CD4-positive, alpha-beta T cell treated with Interleukin-15 for 4 hours (primary cell): ENCODE results near the gene CDK18.
"Not testable (repeated sequence)": the region's sequence is repeated elsewhere in the genome, so short reads cannot be mapped to it uniquely, and the experiment has no call there.

ENCODE experiments used
- DNase-seq: peaks from one replicate; pipeline ENCODE4 v3.0.0-alpha.2; 2020; ENCODE audit warnings: low spot score

Gene CDK18

DNA sequence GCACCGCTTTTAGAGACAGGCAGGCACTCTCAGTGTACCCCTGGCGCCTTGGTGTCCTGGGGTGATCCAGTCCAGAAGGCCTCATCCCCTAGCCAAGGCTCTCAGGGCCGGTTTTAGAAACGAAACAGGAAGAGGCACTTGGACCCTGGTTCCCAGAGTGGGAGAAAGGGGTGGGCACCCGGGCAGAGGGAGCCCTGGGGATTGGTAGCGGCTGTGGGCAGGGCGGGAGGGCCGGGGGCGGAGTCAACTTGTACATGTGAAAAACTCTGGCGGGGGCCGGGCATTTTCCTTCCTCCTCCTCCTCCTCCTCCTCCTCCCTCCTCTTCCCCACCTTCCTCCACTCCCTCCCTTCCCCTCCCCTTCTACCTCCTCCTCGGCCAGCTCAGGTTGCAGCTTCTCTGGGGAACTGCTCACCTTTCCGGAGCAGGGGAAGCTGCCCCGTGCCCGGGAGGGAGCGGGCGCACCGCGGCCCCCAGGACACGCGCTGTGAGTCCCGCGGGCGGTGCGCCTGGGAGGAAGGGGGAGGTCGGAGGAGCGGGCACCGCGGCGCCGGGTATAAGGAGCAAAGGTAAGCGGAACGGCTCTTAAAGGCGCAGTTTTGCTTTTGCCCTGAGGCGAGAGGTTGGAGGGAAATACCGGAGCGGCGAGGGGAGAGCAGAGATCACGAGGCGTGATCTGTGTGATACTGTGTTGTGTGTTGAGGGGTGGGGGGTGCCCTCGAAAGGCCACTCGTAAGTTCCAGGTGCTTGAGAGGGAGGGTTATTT, at the start of gene CDK18:
Gene CDK18, plus strand, starts transcription at position 359 of the 765 bp plus-strand sequence. CDS start 18,499 bp downstream, outside the sequence.
- DNase-seq = peak; percentile 19

DNA sequence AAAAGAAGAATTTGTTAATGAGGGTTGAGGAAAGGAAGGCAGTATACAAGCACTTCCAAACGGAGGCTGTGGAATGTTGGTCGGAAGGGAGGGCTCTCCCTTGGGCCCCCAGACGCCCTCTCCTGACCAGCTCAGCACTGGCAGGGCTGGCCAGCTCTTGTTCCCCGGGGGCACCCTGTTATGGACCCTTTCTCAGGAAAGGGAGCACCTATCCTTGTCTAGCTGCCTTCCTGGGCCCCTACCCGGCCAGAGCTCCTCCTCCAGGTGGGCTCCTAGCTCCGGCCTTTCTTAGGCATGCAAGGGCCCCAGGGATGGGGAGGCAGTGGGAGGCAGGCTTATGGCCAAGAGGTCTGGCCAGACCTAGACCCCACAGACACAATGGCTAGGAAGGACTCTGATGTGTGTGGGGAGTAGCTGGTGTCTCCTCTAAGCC, 49.5 kb upstream of the CDK18 start:
- no peak for DNase-seq

DNA sequence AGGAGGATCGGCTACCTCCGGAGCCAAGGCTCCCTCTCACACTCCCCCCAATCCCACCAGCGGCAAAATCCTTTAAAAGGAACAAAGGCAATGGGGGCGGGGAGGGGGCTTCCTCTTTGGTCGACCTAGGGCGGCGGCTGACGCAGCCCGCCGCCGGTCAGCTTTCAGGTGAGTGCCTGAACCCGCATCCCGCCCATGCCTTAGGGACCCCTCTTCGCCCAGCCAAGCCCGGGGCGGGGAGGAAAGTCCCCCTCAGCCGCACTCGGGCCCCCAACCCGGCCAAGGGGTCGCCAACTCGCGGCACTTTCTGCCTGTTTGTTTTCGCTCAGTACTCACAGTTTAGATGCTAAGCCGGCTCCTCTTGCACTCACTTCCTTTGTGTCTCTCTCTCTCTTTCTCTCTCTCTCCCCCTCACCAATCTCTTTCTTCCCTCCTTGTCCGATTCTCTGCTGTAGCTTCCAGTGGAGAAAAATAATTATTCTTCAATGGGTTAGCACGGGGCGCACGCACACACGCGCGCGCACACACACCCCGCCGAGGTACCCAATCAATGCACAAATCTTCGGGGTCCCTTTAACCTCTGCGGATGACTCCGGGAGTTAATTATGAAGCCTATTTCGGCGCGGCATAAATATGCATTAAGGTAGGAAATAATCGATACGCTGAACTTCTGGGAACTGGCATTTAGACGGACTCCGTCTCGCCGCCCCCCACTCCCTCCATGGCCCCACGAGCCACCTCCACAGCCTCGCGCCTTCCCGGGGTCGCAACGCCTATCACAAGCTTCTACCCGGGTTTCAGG, 48.7 kb upstream of the CDK18 start, which contains the start of gene BLACAT1:
Gene BLACAT1, minus strand, starts transcription at position 465 of the 802 bp plus-strand sequence.
- DNase-seq = no peak

DNA sequence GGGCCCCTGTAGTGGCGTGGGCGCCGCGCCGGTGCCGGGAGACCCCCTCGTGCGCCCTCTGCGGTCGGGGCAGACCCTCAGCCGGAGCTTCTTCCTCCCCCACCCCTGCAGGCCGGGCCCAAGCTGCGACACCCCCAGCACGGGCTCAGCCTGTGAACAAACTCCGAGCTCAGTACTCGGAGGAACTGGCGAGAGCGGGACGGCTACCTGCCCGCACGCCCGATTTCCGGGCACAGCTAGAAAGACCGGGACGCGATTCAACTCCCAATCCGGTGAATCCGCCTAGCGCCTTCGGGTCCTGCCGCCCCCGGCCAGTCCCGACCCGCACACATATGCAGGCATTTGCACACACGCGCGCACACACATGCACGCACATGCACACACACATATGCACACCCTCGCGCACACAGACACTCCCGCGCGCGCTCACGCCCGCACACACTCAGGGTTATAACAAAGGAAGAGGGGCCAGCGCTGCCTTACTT, 48.0 kb upstream of the CDK18 start:
- DNase-seq = no peak

DNA sequence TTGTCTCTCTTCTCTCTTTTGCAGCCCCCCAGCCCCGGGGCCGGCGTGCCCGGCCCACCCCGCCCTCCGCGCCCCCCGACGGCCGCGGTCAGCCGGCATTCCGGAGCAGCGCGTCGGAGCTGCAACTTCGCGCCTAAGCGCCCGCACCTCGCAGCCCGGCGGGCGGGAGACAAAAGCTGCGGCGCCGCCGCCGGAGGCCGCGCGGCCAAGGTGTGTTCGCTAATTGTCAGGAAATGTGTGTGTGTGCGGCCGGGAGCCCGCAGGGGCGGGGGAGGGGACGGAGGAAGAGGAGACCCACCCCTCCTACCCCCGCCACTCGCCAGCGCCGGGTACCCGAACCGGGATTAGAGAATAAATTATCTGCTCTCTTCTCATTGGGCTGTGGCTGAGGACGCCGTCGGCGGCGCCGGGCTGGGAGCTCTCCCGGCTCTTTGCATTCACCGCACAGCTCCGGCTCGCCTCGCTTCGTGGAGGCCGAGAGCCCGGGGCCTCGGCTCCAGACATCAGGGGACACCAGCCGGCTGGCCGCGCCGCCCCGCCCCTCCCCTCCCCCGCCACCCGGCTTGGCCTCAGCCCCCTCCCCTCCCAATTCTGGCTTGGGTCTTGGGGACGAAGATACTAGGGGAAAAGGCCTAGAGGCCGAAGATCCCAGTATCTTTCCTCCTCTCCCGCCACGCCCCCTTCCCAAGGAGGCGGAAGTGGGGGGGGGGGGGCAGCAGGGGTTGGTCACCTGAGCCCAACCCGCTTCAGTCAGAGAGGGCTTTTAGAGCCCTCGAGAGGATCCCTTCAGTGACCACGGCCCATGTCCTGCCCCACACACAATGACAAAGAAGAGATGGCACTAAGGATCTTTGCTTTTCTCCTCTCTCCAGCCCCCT, 47.4 kb upstream of the CDK18 start:
- no peak for DNase-seq

DNA sequence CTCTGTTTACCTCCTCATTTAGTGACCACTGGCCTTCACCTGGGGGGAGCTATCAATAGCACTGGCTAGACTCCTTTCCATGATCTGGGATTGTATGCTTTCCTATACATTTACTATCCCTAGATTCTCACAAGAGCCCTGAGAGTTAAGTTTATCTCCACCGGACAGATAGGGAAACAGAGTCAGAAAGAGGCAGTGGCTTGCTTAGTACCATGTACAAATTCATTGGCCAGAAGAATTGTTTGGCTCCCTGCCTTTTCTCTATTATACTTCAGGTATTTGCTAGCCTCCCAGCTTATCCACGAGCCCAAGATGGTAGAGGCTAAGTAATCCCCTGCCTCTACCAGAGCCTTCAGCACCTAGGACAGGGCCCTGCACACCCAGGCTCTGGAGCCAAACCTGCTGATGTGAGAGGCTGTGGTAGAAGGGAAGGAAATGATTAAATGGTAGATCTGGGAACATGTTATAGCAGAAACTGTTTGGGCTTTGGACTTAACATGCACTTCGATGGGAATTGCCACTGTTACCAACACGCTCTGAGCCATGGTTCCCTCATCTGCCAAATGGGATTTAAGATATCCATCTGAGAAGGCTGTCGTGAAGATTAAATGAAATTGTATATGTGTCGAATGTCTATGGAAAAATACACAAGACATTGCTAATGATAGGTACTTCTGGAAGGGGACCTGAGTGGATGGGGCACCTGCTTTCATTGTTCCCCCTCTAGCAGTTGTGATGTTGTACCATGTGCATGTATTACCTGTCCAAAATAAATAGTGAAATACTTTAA, 45.5 kb upstream of the CDK18 start:
- DNase-seq = peak; percentile 20

DNA sequence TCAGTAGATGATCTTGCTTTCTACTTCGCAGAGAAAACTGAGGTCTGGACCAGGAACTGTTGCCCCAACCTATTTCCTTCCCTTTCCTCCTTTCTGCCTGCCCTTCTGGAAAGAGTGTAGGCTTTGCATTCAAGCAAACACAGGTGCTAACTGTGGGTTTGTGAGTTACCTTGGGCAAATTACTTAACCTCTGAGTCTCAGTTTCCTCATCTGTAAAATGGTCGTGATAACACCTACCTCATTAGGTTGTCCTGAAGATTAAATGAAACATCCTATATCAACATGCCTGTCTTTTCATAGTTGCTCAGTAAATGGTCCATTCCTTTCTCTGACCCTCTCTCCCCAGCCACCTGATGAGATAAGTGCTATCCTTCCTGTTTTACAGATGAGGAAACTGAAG, 39.1 kb upstream of the CDK18 start:
- DNase-seq = no peak

DNA sequence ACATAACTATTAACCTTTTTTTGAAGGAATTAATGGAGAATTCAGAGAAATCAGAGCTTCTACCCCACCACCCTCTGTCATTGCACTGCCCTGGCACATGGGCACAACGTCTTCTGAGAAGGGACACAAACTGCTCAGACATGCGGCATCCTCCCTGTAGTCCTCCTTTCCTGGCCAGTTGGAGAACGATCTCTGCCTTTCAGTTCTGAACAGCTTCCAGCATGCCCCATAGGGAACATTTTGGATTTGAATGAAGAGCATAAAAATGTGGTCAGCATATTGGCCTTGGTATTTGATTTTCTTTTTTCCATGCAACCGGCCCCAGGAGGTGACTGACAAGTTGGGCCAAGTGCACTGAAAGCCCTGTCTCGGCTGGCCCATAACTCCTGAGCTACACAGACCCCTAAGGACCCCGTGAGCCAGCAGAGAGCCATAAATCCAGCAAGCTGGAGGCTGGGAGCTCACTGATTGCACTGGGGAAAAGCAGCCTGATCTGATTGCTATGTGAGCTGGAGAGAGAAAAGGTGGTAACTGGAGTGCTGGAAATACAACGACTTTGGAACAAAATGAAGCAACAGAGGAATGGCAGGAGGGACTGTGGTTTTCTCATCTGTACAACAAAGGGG, 37.8 kb upstream of the CDK18 start:
- no peak for DNase-seq

DNA sequence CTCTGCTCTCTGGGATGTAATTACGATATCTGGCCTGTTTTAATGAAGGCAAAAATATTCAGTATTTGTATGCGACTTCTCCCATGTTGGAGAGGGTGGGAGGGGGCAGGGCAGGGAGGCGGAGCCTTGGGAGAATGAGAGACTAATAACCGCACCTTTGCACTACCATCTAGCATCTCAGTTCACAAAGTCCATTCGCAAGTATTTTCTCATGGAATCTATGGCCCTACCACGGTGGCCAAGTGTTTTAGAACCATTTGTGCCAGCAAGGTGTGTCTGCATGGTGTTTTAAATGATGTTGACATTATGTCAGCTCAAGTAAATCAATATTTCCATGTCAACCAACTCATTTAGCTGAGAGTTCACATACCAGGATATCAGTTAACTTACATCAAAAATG, 34.3 kb upstream of the CDK18 start:
- no peak for DNase-seq

DNA sequence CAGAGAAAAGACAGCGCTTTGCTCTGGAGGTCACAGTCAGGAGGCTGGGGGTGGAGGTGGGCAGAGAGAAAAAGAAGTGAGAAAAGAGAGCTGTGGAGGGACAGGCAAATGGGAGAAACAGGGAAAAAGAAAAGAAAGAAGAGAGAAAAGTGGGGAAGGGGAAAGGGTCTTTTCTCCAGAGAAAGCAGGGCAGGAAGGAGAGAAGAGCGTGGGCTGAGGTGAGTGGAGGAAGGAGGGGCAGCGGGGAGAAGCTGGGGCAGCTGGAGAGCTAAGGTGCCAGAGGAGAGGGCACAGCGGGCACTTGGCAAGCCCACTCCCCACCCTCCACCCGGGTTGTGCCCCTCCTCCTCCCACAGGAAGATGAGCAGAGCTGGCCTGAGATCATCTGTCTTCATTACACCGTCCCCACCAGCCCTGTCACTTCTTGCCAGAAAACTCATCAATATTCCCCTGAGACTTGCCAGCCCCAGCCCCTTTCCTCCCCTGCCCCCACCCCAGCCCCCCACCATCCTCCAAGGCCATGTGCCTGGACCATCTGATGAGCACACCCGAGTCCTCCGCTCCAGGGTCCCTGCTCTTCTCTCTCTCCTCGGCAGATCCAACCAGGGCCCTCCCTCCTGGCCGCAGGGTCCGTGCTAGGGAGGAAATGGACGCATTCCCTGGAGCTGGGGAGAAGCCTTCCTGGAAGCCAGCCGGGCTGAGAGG, 31.6 kb upstream of the CDK18 start:
- DNase-seq = no peak

DNA sequence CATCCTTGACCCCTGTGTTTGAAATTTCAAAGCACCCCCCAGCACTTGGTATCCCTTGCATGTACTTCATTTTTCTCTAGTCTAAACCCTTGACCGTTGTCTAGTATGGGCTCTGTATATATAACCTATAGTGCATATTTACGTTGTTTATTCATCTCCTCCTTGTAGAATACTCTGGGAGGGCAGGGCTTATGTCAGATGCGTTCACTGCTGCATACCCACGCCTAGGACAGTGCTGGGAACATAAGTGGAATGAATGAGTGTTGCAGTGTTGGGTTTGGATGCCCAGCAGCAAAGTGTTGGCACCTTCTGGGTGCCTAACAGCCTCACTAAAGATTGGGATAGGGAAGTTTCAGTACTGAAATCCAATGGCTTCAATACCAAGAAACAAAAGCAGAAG, 31.0 kb upstream of the CDK18 start:
- no peak for DNase-seq

DNA sequence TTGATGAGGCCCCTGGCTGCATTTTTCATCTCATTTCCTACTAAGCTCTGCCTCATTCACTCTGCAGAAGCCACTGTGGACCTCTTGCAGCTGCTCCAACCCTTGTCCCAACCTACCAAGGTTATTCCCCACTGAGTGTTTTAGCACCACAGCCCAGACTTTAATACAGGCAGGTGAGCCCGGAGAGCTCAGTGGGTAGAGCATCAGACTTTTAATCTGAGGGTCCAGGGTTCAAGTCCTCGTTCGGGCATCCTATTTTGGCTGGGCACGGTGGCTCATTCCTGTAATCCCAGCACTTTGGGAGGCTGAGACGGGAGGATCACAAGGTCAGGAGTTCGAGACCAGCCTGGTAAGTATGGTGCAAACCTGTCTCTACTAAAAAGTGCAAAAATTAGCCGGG, 30.5 kb upstream of the CDK18 start:
- DNase-seq = no peak

DNA sequence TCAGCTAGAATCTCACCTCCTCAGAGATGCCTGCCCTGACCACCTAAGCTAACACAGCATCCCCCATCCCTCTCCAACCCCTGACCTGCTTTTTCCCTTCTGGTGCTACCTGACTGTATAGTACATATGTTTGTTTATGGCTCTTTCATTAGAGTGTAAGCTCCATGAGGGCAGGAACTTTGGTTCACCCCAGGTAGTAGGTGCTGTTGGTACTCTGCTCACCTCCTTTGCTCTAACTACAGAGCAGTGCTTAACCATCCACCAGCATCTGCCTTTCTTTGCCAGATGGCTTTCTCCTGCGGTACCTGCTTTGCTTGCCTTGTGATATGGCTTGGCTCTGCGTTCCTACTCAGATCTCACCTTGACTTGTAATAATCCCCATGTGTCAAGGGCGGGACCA, 29.9 kb upstream of the CDK18 start:
- DNase-seq = no peak

DNA sequence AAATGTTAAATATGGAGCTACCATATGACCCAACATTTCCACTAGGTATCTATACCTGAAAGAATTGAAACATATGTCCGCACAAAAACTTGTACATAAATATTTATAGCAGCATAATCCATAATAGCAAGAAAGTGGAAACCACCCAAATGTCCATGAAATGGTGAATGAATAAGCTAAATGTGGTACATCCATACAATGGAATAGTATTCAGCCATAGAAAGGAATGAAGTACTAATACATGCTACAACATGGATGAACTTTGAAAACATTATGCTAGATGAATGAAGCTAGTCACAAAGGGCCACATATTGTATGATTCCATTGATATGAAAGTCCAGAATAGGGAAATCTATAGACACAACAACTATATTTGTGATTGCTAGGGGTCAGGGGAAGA, 28.6 kb upstream of the CDK18 start:
- DNase-seq = no peak

DNA sequence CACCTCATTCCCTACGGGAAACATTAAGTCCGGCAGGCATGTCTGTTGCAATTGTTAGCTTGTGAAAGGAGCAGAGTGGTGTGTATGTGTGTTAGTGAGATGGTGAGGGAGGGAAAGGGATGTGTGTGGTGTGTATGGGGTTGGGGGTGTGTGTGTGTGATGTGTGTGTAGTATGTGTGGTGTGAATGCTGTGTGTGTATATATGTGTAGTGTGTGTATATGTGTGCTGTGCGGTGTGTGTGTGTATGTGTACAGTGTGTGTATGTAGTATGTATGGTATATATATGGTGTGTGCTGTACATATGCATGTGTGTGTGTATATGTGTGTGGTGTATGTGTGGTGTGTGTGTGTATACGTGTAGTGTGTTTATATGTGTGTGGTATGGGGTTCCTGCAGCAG, 27.8 kb upstream of the CDK18 start:
- DNase-seq = no peak

DNA sequence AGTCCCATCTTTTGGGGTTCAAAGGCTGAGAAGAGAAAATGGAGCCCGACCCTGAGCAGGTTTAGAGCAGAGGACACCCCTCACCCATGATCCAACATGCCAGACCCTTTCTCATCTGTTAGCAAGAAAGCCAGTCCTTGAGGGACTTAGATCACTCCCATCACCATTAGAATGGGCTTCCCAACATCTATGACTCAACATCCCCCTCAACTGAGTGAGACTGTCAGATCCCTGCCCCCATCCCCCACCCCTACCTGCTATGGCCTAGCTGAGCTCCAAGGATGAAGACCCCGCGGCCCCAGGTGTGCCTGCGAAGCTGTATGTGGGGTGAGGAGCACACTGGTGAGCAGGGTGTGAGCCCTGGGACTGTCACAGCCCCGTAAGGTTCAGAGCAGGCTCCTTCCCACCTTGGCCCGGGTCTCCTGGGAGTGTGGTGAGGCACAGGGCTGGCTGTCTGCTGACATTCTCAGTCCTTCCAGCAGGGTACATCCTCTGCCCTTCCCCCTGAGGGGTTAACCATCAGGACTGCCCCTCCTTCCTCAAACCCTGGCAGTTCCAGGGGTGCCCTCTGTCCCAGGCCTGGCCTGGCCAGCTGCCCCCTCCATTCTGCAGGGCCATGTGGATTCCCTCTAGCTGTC, 27.2 kb upstream of the CDK18 start:
- DNase-seq = no peak

DNA sequence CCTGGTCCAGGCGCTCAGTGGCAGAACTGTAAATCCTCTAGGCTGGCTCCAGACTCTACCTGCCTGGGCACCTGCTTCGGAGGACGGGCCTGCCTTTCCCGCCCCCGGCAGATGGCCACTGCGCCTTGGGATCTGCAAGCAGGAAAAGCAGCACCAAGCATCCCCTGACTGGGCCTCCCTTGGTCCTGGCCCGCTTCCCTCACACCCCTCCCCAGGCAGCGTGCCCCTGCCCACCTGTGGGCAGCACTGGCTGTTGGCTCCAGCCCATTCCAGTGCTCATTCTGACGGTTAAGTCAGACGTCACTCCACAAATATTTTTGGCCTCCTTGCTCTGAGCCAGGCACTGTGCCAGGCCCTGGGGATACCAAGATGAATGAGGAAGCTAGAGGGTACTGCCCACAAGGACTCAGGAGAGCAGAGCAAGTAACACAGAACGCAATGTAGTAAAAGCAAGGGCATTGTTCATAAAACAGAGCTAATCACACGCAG, 26.7 kb upstream of the CDK18 start:
- DNase-seq = no peak

DNA sequence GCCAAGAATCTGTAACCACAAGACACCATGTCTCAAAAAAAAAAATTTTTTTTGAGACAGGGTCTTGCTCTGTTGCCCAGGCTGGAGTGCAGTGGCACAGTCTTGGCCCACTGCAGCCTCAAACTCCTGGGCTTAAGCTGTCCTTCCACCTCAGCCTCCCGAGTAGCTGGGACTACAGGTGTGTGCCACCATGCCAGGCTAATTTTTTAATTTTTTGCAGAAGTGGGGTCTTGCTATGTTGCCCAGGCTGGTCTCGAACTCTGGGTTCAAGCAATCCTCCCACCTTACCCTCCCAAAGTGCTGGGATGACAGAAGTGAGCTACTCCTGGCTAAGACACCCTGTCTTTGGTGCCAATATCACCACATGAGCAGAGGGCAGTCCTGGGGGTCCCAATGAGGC, 25.5 kb upstream of the CDK18 start:
- not testable (repeated sequence) for DNase-seq

DNA sequence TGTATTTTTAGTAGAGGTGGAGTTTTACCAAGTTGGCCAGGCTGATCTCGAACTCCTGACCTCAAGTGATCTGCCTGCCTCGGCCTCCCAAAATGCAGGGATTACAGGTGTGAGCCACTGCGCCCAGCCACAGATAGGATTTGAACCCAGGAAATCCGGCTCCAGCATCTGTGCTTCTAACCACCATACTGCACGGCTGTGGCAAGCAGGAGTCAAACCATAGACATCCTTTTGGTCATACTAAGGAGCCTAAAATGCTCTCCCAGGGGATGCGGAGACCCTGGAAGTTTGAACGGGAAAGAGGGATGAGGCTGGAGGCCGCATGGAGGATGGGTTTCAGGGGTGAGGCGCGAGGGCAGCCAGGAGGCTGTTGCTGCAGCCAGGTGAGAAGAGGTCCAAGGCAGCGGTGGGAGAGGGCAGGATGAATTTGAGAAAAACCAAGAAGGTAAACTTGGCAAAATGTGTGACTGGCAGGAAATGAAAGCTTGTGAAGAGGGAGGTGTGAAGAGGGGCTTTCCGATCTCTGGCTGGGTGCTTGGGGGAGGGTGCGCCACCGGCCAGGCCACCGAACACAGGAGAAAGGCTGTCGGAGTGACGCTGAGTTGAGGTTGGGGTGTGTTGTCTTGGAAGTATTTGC, 24.0 kb upstream of the CDK18 start:
- peak; percentile 64 for DNase-seq
